MCF 10A (cell line): ENCODE measurements around the gene PRELID2. TPM values are rescaled to one million over a fixed set of nuclear protein-coding genes. Genes with fewer than 3 reads are reported as not detected.
A peak's percentile ranks its signal among the peaks of the same experiment; 100 is the strongest.

Experiments
- BruUV-seq: library from RNA; stranded (reverse); fragments of 400-500 nt; replicated peaks from 2 replicates; lab custom pipeline; 2021; lab: Mats Ljungman, UMichigan
- CTCF ChIA-PET: fragments of 300-600 bp; sonication (Branson Sonifier 250); formaldehyde crosslinking; extraction: SDS; loops from one replicate; lab custom pipeline; 2021; ENCODE audit warnings: antibody characterized with exemption, inconsistent platforms; lab: Yijun Ruan, JAX
- POLR2A ChIA-PET: fragments of 300-600, 350-650 bp; sonication (Branson Sonifier 250); formaldehyde crosslinking; extraction: SDS; loops from one replicate; lab custom pipeline; 2020; ENCODE audit warnings: antibody characterized with exemption, inconsistent platforms; lab: Yijun Ruan, JAX
- DNase-seq: peaks from one replicate; pipeline ENCODE4 v3.0.0-alpha.2; 2018; ENCODE audit not compliant: unreplicated experiment
- H3K27ac Mint-ChIP-seq: one replicate; pipeline ENCODE4 v1.8.0; 2022; ENCODE audit warnings: mild to moderate bottlenecking, low read depth, mixed read lengths; ENCODE audit not compliant: unreplicated experiment
- H3K27me3 Mint-ChIP-seq: one replicate; pipeline ENCODE4 v1.8.0; 2022; ENCODE audit warnings: mixed read lengths; ENCODE audit not compliant: insufficient read depth, unreplicated experiment
- H3K36me3 Mint-ChIP-seq: one replicate; pipeline ENCODE4 v1.8.0; 2022; ENCODE audit warnings: mild to moderate bottlenecking, moderate library complexity, mixed read lengths; ENCODE audit not compliant: insufficient read depth, unreplicated experiment
- H3K4me1 Mint-ChIP-seq: one replicate; pipeline ENCODE4 v1.8.0; 2022; ENCODE audit warnings: mixed read lengths; ENCODE audit not compliant: insufficient read depth, unreplicated experiment
- H3K4me3 Mint-ChIP-seq: one replicate; pipeline ENCODE4 v1.8.0; 2022; ENCODE audit warnings: mild to moderate bottlenecking, moderate library complexity, mixed read lengths; ENCODE audit not compliant: unreplicated experiment
- H3K9me3 Mint-ChIP-seq: one replicate; pipeline ENCODE4 v1.8.0; 2022; ENCODE audit warnings: mixed read lengths; ENCODE audit not compliant: unreplicated experiment
- intact Hi-C: fragments of 100-400 bp; cut with micrococcal nuclease; formaldehyde crosslinking; loops from 2 replicates; pipeline ENCODE4 v1.14.1; 2022
- total RNA-seq: library from RNA; stranded (reverse); gene quantifications from 2 replicates; pipeline ENCODE4 v1.2.3, GENCODE V29; 2022
- TF ChIP-seq, protein P1 (sequence below): fragments of 200-600 bp; IDR thresholded peaks from one replicate; pipeline ENCODE4 v1.8.0; 2022; ENCODE audit warnings: antibody characterized with exemption, mild to moderate bottlenecking; ENCODE audit not compliant: unreplicated experiment

PRELID2 gene
- total RNA-seq, 1 experiment from 2014 or later = 11.4 TPM

DNA sequence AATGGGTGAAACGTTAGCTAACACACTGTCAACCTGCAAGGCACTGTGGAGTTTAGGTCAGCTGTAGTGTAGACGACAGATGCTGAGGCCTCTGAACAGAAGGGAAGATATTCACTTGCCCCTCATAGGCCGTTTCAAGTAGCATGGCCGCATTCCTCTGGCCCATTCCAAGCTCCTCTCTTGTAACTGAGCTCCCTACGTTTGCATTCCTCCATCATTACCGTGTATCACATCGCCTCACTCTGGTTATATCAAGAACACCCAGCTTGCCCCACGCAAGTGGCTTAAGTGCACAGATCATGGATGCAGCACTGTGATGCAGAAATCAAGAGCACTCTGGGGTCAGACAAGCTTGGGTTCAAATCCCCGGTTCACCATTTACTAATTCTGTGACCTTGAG, 43.3 kb downstream of the PRELID2 start:
- intact Hi-C loops = no loop called here
- ChIA-PET CTCF (interaction anchor here (0.6 to 1.6 kb wide), 6 partner anchors 19 to 87 kb away, joined by 3 to 8 read pairs (median 4); no protein-coding TSS in a partner anchor), POLR2A (no interaction called here)
- Mint-ChIP-seq H3K27ac (no peak overlapping the region), H3K27me3 (no peaks in the 10 kb centered on the region), H3K4me1 (peaks cover 8% of the 10 kb centered on the region), H3K4me3 (no peak overlapping the region), H3K9me3 (peaks cover 6% of the 10 kb centered on the region), H3K36me3 (peaks cover 5% of the 10 kb centered on the region)
- TF ChIP-seq, protein P1, sequence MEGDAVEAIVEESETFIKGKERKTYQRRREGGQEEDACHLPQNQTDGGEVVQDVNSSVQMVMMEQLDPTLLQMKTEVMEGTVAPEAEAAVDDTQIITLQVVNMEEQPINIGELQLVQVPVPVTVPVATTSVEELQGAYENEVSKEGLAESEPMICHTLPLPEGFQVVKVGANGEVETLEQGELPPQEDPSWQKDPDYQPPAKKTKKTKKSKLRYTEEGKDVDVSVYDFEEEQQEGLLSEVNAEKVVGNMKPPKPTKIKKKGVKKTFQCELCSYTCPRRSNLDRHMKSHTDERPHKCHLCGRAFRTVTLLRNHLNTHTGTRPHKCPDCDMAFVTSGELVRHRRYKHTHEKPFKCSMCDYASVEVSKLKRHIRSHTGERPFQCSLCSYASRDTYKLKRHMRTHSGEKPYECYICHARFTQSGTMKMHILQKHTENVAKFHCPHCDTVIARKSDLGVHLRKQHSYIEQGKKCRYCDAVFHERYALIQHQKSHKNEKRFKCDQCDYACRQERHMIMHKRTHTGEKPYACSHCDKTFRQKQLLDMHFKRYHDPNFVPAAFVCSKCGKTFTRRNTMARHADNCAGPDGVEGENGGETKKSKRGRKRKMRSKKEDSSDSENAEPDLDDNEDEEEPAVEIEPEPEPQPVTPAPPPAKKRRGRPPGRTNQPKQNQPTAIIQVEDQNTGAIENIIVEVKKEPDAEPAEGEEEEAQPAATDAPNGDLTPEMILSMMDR = no peak
- DNase-seq = no peak
- no TSS peak for BruUV-seq

DNA sequence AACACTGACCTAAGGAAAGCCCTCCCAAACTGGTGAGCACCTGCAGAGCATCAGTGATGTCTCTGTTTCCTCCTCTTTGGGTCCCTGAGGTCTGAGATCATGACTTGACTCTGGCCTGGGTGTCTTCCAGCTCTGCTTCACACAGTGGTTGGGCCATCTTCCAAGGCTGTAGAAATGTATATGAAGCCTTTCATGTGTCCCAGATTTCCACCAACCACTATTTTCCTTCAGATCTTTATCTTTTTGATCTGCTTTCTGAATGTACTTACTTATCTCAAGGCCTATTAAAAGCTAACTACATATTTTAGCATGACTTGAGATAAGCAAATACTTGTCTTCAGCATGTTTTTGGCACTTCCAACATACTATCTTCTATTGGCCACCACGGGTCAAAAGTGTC, 47.1 kb downstream of the PRELID2 start:
- H3K9me3 Mint-ChIP-seq = peaks cover 6% of the 10 kb centered on the region
- POLR2A ChIA-PET = interaction anchor here (0.7 to 1.9 kb wide), 3 partner anchors 10 to 66 kb away, joined by 4 to 6 read pairs (median 4); no protein-coding TSS in a partner anchor
- DNase-seq = no peak
- no TSS peak for BruUV-seq
- no peaks in the 10 kb centered on the region for H3K27me3 Mint-ChIP-seq
- H3K27ac Mint-ChIP-seq = no peak overlapping the region
- H3K4me1 Mint-ChIP-seq = peaks cover 9% of the 10 kb centered on the region
- TF ChIP-seq, protein P1 = no peak
- H3K36me3 Mint-ChIP-seq = peaks cover 5% of the 10 kb centered on the region
- intact Hi-C loops = no loop called here
- H3K4me3 Mint-ChIP-seq = no peak overlapping the region
- CTCF ChIA-PET = interaction anchor here (0.8 to 1.2 kb wide), 2 partner anchors 38 to 1589 kb away, joined by 3 to 4 read pairs; no protein-coding TSS in a partner anchor

DNA sequence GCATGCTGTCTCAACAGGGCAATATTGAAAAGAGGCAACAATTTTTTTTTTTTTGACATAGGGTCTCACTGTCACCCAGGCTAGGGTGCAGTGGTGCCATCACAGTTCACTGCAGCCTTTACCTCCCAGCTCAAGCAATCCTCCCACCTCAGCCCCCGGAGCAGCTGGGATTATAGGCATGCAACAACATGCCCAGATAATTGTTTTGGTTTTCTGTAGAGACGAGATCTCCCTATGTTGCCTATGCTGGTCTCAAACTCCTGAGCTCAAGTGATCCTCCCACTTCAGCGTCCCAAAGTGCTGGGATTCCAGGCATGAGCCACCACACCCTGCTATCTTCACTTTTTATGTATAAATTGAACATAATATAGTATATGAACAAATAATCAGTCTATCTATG, 47.6 kb downstream of the PRELID2 start:
- H3K4me3 Mint-ChIP-seq = no peak overlapping the region
- H3K9me3 Mint-ChIP-seq = peaks cover 6% of the 10 kb centered on the region
- H3K36me3 Mint-ChIP-seq = peaks cover 5% of the 10 kb centered on the region
- H3K27me3 Mint-ChIP-seq = no peaks in the 10 kb centered on the region
- POLR2A ChIA-PET = interaction anchor here (0.6 to 2.0 kb wide), 5 partner anchors 9 to 72 kb away, joined by 3 to 6 read pairs (median 4); no protein-coding TSS in a partner anchor
- H3K4me1 Mint-ChIP-seq = peaks cover 9% of the 10 kb centered on the region
- H3K27ac Mint-ChIP-seq = peak overlapping the region; percentile 36
- TF ChIP-seq, protein P1 = no peak
- CTCF ChIA-PET = interaction anchor here (0.6 to 1.2 kb wide), 8 partner anchors 12 to 1588 kb away, joined by 3 to 6 read pairs (median 4); no protein-coding TSS in a partner anchor
- DNase-seq = no peak
- intact Hi-C loops = no loop called here
- no TSS peak for BruUV-seq

DNA sequence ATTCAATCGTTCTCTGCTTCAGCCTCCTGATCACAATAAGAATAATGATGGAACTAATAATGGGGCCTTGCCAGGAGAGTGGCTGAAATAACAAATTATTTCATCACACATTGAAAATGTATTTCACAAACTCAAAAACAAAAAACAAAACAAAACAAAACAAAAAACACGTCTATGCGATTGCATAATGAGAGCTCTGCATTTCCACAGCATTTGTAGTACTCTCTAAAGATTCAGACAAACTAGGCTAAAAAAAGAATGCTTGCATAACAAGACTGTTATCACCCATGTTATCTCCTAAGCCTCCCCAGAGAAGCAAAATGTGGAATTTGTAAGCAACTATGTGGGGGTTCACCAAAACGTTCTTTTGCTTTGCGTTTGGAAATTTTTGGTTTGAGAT, 48.1 kb downstream of the PRELID2 start:
- CTCF ChIA-PET = interaction anchor here (0.6 to 1.2 kb wide), 8 partner anchors 11 to 1580 kb away, joined by 3 to 6 read pairs (median 4); no protein-coding TSS in a partner anchor
- TF ChIP-seq, protein P1 = no peak
- no peaks in the 10 kb centered on the region for H3K27me3 Mint-ChIP-seq
- no peak for DNase-seq
- H3K36me3 Mint-ChIP-seq = peaks cover 5% of the 10 kb centered on the region
- peaks cover 6% of the 10 kb centered on the region for H3K9me3 Mint-ChIP-seq
- POLR2A ChIA-PET = interaction anchor here (0.6 to 2.0 kb wide), 4 partner anchors 9 to 71 kb away, joined by 3 to 6 read pairs (median 4); no protein-coding TSS in a partner anchor
- intact Hi-C loops = no loop called here
- no peak overlapping the region for H3K4me3 Mint-ChIP-seq
- H3K4me1 Mint-ChIP-seq = peaks cover 9% of the 10 kb centered on the region
- H3K27ac Mint-ChIP-seq = peak overlapping the region; percentile 36
- no TSS peak for BruUV-seq
